GM18499 (cell line): ENCODE results near the gene AGL.
"Not testable (repeated sequence)": the region's sequence is repeated elsewhere in the genome, so short reads cannot be mapped to it uniquely, and the experiment has no call there.

Experiments
- ATAC-seq: cut with Tn5 transposase; IDR thresholded peaks from one replicate; pipeline ENCODE4 v1.9.1; 2021; ENCODE audit warnings: moderate number of reproducible peaks; ENCODE audit not compliant: insufficient read depth, unreplicated experiment

Gene AGL

GRCh38 chr1:99972066-99972465 lies 121.9 kb downstream of the AGL start:
- not testable (repeated sequence) for ATAC-seq
